HepG2 (cell line): ENCODE results near the gene AXIN1. TPM values are rescaled to one million over a fixed set of nuclear protein-coding genes. Genes with fewer than 3 reads are reported as not detected.

Experiments
- MIXL1 ChIP-seq: IDR thresholded peaks from 2 replicates; pipeline ENCODE4 v1.6.1; 2016
- MLLT10 ChIP-seq: sonication (generic); formaldehyde crosslinking; IDR thresholded peaks from 2 replicates; pipeline ENCODE4 v1.4.0; 2020; ENCODE audit warnings: missing genetic modification reagents
- MTA3 ChIP-seq: sonication (generic); formaldehyde crosslinking; IDR thresholded peaks from 2 replicates; pipeline ENCODE4 v1.4.0; 2020; ENCODE audit warnings: missing genetic modification reagents
- NFRKB ChIP-seq: fragments of 450-650 bp; IDR thresholded peaks from 2 replicates; pipeline ENCODE4 v1.6.1; 2017
- PAF1 ChIP-seq: IDR thresholded peaks from 2 replicates; pipeline ENCODE4 v1.6.1; 2016; ENCODE audit warnings: missing genetic modification reagents, missing compliant biosample characterization
- SAFB2 ChIP-seq: sonication (generic); formaldehyde crosslinking; IDR thresholded peaks from 2 replicates; pipeline ENCODE4 v1.5.1; 2020; ENCODE audit warnings: missing genetic modification reagents, low read depth, mild to moderate bottlenecking, borderline replicate concordance
- SCMH1 ChIP-seq: sonication (generic); formaldehyde crosslinking; IDR thresholded peaks from 2 replicates; pipeline ENCODE4 v1.9.0; 2021; ENCODE audit warnings: missing genetic modification reagents, mild to moderate bottlenecking, borderline replicate concordance
- SMAD1 ChIP-seq: sonication (generic); formaldehyde crosslinking; IDR thresholded peaks from 2 replicates; pipeline ENCODE4 v1.4.0; 2020; ENCODE audit warnings: missing genetic modification reagents, low read depth, mild to moderate bottlenecking, borderline replicate concordance
- SSRP1 ChIP-seq: IDR thresholded peaks from 2 replicates; pipeline ENCODE4 v1.6.1; 2016; ENCODE audit warnings: control low read depth
- ZFP90 ChIP-seq: sonication (generic); formaldehyde crosslinking; IDR thresholded peaks from 2 replicates; pipeline ENCODE4 v1.8.0; 2022; ENCODE audit warnings: missing genetic modification reagents, mild to moderate bottlenecking, inconsistent platforms, borderline replicate concordance
- ZNF280D ChIP-seq: sonication (generic); formaldehyde crosslinking; IDR thresholded peaks from 2 replicates; pipeline ENCODE4 v1.5.1; 2020; ENCODE audit warnings: mild to moderate bottlenecking, missing genetic modification reagents
- ZNF441 ChIP-seq: sonication (generic); formaldehyde crosslinking; IDR thresholded peaks from 2 replicates; pipeline ENCODE4 v1.7.0; 2021; ENCODE audit warnings: missing genetic modification reagents, borderline replicate concordance
- ZNF496 ChIP-seq: sonication (generic); formaldehyde crosslinking; IDR thresholded peaks from 2 replicates; pipeline ENCODE4 v1.8.1; 2023; ENCODE audit warnings: mild to moderate bottlenecking, moderate library complexity, missing genetic modification reagents; ENCODE audit not compliant: insufficient replicate concordance
- ZNF674 ChIP-seq: sonication (generic); formaldehyde crosslinking; IDR thresholded peaks from 2 replicates; pipeline ENCODE4 v1.5.0; 2020; ENCODE audit warnings: low read depth, mild to moderate bottlenecking, missing genetic modification reagents
- ZNF740 ChIP-seq: sonication (generic); formaldehyde crosslinking; IDR thresholded peaks from 2 replicates; pipeline ENCODE4 v1.4.0; 2020; ENCODE audit warnings: missing genetic modification reagents
- ZNF841 ChIP-seq: sonication (generic); formaldehyde crosslinking; IDR thresholded peaks from 2 replicates; pipeline ENCODE4 v1.8.1; 2023; ENCODE audit warnings: missing genetic modification reagents, borderline replicate concordance
- ZSCAN25 ChIP-seq: sonication (generic); formaldehyde crosslinking; IDR thresholded peaks from 2 replicates; pipeline ENCODE4 v1.8.0; 2022; ENCODE audit warnings: mild to moderate bottlenecking, missing genetic modification reagents
- polyA plus RNA-seq, 8 experiments: library from polyadenylated mRNA; depleted of rRNA in 3 of 8; stranded (reverse) in 7 of 8; unstranded in 1 of 8; fragments of >200 nt; fragmentation: Illumina TruSeq in 4 of 8; extraction: Trizol in 4 of 8; gene quantifications; 2 replicates each; pipeline versions ENCODE4 v1.2.1 to v1.2.3, GENCODE V29; 2011 to 2016; ENCODE audit warnings: low read depth in 4 of 8, missing spikeins in 1 of 8, mixed read lengths in 1 of 8; ENCODE audit not compliant: insufficient read depth in 1 of 8
- total RNA-seq, 5 experiments: library from RNA; depleted of rRNA; stranded (reverse); fragments of >200 nt; fragmentation: Illumina TruSeq; extraction: Trizol; gene quantifications; 2 replicates each; pipeline ENCODE4 v1.2.3, GENCODE V29; 2016; ENCODE audit warnings: low read depth in 1 of 5
- TF ChIP-seq, protein P1 (sequence below): sonication (generic); formaldehyde crosslinking; IDR thresholded peaks from 2 replicates; pipeline ENCODE4 v1.4.0; 2020; ENCODE audit warnings: missing genetic modification reagents, borderline replicate concordance
- TF ChIP-seq, protein P2 (sequence below): IDR thresholded peaks from 2 replicates; pipeline ENCODE4 v1.6.1; 2018; ENCODE audit warnings: missing genetic modification reagents, mild to moderate bottlenecking, missing compliant biosample characterization
- TF ChIP-seq, protein P3 (sequence below): sonication (generic); formaldehyde crosslinking; IDR thresholded peaks from 2 replicates; pipeline ENCODE4 v1.9.0; 2022; ENCODE audit warnings: low read depth, missing genetic modification reagents

The AXIN1 gene
- total and polyA plus RNA-seq, 2 of the 13 experiments (the other 11 are each of a cell fraction or from before 2014, with no cell fraction given) = 24.0 to 26.0 TPM

GRCh38 chr16:359871-360697 is 7.6 kb upstream of the AXIN1 start (continued):
- TF ChIP-seq ZNF280D = no peak
- TF ChIP-seq SMAD1 = 0 out of 2 replicates have a peak, but pooled peaks have one; percentile 19
- TF ChIP-seq ZSCAN25 (CRISPR knock-in tag) = no peak
- TF ChIP-seq PAF1 (CRISPR knock-in tag) = no peak
- no peak for TF ChIP-seq SCMH1 (CRISPR knock-in tag)
- no peak for TF ChIP-seq ZNF496 (CRISPR knock-in tag)
- no peak for TF ChIP-seq ZNF740 (CRISPR knock-in tag)
- no peak for TF ChIP-seq ZNF441 (CRISPR knock-in tag)
- no peak for TF ChIP-seq ZNF674 (CRISPR knock-in tag)
- no peak for TF ChIP-seq MTA3 (CRISPR knock-in tag)
- no peak for TF ChIP-seq ZFP90
- TF ChIP-seq ZNF841 (CRISPR knock-in tag) = no peak
- TF ChIP-seq, protein P1, sequence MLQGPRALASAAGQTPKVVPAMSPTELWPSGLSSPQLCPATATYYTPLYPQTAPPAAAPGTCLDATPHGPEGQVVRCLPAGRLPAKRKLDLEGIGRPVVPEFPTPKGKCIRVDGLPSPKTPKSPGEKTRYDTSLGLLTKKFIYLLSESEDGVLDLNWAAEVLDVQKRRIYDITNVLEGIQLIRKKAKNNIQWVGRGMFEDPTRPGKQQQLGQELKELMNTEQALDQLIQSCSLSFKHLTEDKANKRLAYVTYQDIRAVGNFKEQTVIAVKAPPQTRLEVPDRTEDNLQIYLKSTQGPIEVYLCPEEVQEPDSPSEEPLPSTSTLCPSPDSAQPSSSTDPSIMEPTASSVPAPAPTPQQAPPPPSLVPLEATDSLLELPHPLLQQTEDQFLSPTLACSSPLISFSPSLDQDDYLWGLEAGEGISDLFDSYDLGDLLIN (CRISPR knock-in tag) = no peak
- peak; percentile 63; the same call in 1 of the 2 replicates for TF ChIP-seq MIXL1 (CRISPR knock-in tag)
- TF ChIP-seq SSRP1 (CRISPR knock-in tag) = no peak
- TF ChIP-seq, protein P2, sequence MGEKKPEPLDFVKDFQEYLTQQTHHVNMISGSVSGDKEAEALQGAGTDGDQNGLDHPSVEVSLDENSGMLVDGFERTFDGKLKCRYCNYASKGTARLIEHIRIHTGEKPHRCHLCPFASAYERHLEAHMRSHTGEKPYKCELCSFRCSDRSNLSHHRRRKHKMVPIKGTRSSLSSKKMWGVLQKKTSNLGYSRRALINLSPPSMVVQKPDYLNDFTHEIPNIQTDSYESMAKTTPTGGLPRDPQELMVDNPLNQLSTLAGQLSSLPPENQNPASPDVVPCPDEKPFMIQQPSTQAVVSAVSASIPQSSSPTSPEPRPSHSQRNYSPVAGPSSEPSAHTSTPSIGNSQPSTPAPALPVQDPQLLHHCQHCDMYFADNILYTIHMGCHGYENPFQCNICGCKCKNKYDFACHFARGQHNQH = 0 out of 2 replicates have a peak, but pooled peaks have one; percentile 19
- TF ChIP-seq, protein P3, sequence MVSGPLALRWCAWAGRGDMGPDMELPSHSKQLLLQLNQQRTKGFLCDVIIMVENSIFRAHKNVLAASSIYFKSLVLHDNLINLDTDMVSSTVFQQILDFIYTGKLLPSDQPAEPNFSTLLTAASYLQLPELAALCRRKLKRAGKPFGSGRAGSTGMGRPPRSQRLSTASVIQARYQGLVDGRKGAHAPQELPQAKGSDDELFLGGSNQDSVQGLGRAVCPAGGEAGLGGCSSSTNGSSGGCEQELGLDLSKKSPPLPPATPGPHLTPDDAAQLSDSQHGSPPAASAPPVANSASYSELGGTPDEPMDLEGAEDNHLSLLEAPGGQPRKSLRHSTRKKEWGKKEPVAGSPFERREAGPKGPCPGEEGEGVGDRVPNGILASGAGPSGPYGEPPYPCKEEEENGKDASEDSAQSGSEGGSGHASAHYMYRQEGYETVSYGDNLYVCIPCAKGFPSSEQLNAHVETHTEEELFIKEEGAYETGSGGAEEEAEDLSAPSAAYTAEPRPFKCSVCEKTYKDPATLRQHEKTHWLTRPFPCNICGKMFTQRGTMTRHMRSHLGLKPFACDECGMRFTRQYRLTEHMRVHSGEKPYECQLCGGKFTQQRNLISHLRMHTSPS (CRISPR knock-in tag) = peak; percentile 50; the same call in 1 of the 2 replicates
- no peak for TF ChIP-seq NFRKB
- no peak for TF ChIP-seq SAFB2 (CRISPR knock-in tag)
- TF ChIP-seq MLLT10 (CRISPR knock-in tag) = no peak
